ENCODE results near the gene CYP2F1. TPM values are rescaled to one million over a fixed set of nuclear protein-coding genes. Genes with fewer than 3 reads are reported as not detected.
"Not testable (repeated sequence)": the region's sequence is repeated elsewhere in the genome, so short reads cannot be mapped to it uniquely, and the experiment has no call there.

CYP2F1 gene
- total and polyA plus RNA-seq, 2 of the 13 experiments (the other 11 are each of a cell fraction or from before 2014, with no cell fraction given), result not detected

DNA sequence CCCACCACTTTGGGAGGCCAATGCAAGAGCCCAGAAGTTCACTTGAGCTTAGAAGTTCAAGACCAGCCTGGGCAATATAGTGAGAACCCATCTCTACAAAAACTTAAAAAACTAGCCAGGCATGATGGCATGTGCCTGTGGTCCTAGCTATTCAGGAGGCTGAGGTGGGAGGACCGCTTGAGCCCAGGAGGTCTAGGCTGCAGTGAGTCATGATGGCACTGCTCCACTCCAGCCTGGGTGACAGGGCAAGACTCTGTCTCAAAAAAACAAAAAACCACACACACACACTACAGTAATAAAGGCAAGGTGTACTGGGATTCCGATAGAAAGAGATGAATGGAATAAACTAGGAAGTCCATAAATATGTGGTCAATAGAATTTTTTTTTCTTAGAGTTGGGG, 35.6 kb downstream of the CYP2F1 start:
- FAIRE-seq (no peak), ATAC-seq (no peak), DNase-seq (ENCODE audit: low spot score) (no peak)
- Histone ChIP-seq H3K27ac (ENCODE audit: extremely low read length, insufficient read depth, low read length) (no peak overlapping the region), H2AFZ (ENCODE audit: low read length) (no peak overlapping the region), H3K4me3 (replicated peaks in 1 of 3; ENCODE audit: insufficient read depth in 1 of 3, low read depth in 2 of 3, low read length in 3 of 3) (no peak overlapping the region), H3K79me2 (ENCODE audit: insufficient read depth, low read length) (no peaks in the 10 kb centered on the region), H3K27me3 (ENCODE audit: control insufficient read depth in 1 of 2, insufficient read depth in 2 of 2, low read length in 2 of 2) (no peaks in the 10 kb centered on the region; a peak in 1 of 5 replicates), H3K4me2 (ENCODE audit: low read depth, low read length) (no peak overlapping the region), H3K9me3 (ENCODE audit: low read length) (no peaks in the 10 kb centered on the region), H4K20me1 (ENCODE audit: insufficient read depth, low read length) (no peaks in the 10 kb centered on the region), H3K4me1 (ENCODE audit: insufficient read depth, low read length) (no peaks in the 10 kb centered on the region), H3K36me3 (replicated peaks in 1 of 2; ENCODE audit: control insufficient read depth in 1 of 2, insufficient read depth in 2 of 2, low read length in 2 of 2) (no peaks in the 10 kb centered on the region), H3K9ac (ENCODE audit: insufficient read depth, low read depth, low read length) (no peak overlapping the region)
- POLR2A ChIA-PET, result no interaction called here
- in situ Hi-C loops (cut with HindIII; ENCODE audit: extremely low pct_ligation_motif_present, low pct_unique_long_range_greater_than_20kb) (loop anchor here (10.0 to 25.0 kb wide), 2 partner anchors 175 to 488 kb away; no protein-coding TSS in a partner anchor), intact Hi-C loops (cut with micrococcal nuclease; ENCODE audit: unreplicated experiment) (no loop called here)
- BruUV-seq (replicated peaks), result no TSS peak
- CTCF ChIA-PET (ENCODE audit: low intra/inter-chr PET ratio, low total read pairs), result no interaction called here
- TF ChIP-seq ZNF562 (CRISPR knock-in tag; IDR thresholded peaks at IDR 0.05; ENCODE audit: borderline replicate concordance) (no peak), WIZ (CRISPR knock-in tag; IDR thresholded peaks at IDR 0.05) (no peak), FLYWCH1 (CRISPR knock-in tag; IDR thresholded peaks at IDR 0.05) (no peak)
- 42% methylated on average over 2 of the region's 2 CpGs for WGBS (ENCODE audit: low lambda C conversion rate)

DNA sequence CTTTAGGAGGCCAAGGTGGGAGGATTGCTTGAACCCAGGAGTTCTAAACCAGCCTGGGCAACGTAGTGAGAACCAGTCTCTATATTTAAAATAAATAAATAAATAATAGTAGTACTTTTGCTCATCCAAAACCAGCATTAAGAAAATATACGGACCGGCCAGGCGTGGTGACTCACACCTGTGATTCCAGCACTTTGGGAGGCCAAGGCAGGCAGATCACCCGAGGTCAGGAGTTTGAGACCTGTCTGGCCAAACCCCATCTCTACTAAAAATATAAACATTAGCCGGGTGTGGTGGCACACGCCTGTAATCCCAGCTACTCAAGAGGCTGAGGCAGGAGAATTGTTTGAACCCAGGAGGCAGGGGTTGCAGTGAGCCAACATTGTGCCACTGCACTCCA, 36.8 kb downstream of the CYP2F1 start:
- in situ Hi-C loops (cut with HindIII; ENCODE audit: extremely low pct_ligation_motif_present, low pct_unique_long_range_greater_than_20kb); H4K20me1 ChIP-seq (ENCODE audit: insufficient read depth, low read length); H3K4me3 ChIP-seq (replicated peaks in 1 of 3; ENCODE audit: insufficient read depth in 1 of 3, low read depth in 2 of 3, low read length in 3 of 3); intact Hi-C loops (cut with micrococcal nuclease; ENCODE audit: unreplicated experiment); BruUV-seq (replicated peaks); H3K27ac ChIP-seq (ENCODE audit: extremely low read length, insufficient read depth, low read length); H3K4me1 ChIP-seq (ENCODE audit: insufficient read depth, low read length); H3K9ac ChIP-seq (ENCODE audit: insufficient read depth, low read depth, low read length); FAIRE-seq; H3K27me3 ChIP-seq (ENCODE audit: control insufficient read depth in 1 of 2, insufficient read depth in 2 of 2, low read length in 2 of 2); H3K4me2 ChIP-seq (ENCODE audit: low read depth, low read length); H3K79me2 ChIP-seq (ENCODE audit: insufficient read depth, low read length); CTCF ChIA-PET (ENCODE audit: low intra/inter-chr PET ratio, low total read pairs); H2AFZ ChIP-seq (ENCODE audit: low read length); DNase-seq (ENCODE audit: low spot score); H3K36me3 ChIP-seq (replicated peaks in 1 of 2; ENCODE audit: control insufficient read depth in 1 of 2, insufficient read depth in 2 of 2, low read length in 2 of 2); ATAC-seq; POLR2A ChIA-PET; H3K9me3 ChIP-seq (ENCODE audit: low read length): not testable (repeated sequence)
- WGBS (ENCODE audit: low lambda C conversion rate), result 66% methylated on average over 7 of the region's 7 CpGs

Measured in HepG2 (cell line).